Measurements from ENCODE around the gene HOXA3.

GRCh38 chr7:27083646-27084045, 68.7 kb downstream of the HOXA3 start:
- TF ChIP-seq TARDBP (IDR thresholded peaks at IDR 0.05; ENCODE audit: borderline replicate concordance), result no peak
- TF ChIP-seq POLR2A (IDR thresholded peaks at IDR 0.05; ENCODE audit: low read depth, low read length), result no peak
- no peak for TF ChIP-seq CTCF (IDR thresholded peaks at IDR 0.05 in 2 of 3, conservative IDR thresholded peaks at IDR 0.05 in 1 of 3; ENCODE audit: control insufficient read depth in 2 of 3, extremely low read depth in 1 of 3, insufficient read depth in 1 of 3, low read depth in 3 of 3, low read length in 3 of 3)

Measured in GM12878 (cell line).